HG03520 (cell line): ENCODE measurements around the gene MOV10L1.

Experiments
- ATAC-seq: cut with Tn5 transposase; IDR thresholded peaks from one replicate; pipeline ENCODE4 v1.9.1; 2021; ENCODE audit warnings: mild to moderate bottlenecking, moderate library complexity; ENCODE audit not compliant: unreplicated experiment

The MOV10L1 gene

GRCh38 chr22:50173311-50173982, 83.6 kb downstream of the MOV10L1 start:
- ATAC-seq: no peak

GRCh38 chr22:50173983-50174355, 84.2 kb downstream of the MOV10L1 start:
- no peak for ATAC-seq

- no peak for ATAC-seq
These were observed 84.8 kb downstream of the MOV10L1 start for GRCh38 chr22:50174382-50175190.

GRCh38 chr22:50175191-50175461, 85.3 kb downstream of the MOV10L1 start:
- ATAC-seq: no peak

GRCh38 chr22:50175921-50176849, 86.4 kb downstream of the MOV10L1 start:
- no peak for ATAC-seq

GRCh38 chr22:50176850-50177536, 87.2 kb downstream of the MOV10L1 start:
- ATAC-seq: no peak

- ATAC-seq: no peak
These were observed 88.0 kb downstream of the MOV10L1 start for GRCh38 chr22:50177537-50178470.

GRCh38 chr22:50178471-50178864, 88.7 kb downstream of the MOV10L1 start:
- no peak for ATAC-seq

GRCh38 chr22:50178871-50179869, 89.4 kb downstream of the MOV10L1 start:
- no peak for ATAC-seq

- ATAC-seq: no peak
These were observed 90.3 kb downstream of the MOV10L1 start for GRCh38 chr22:50179937-50180726.

- no peak for ATAC-seq
These were observed 91.1 kb downstream of the MOV10L1 start for GRCh38 chr22:50180727-50181521.

- ATAC-seq: no peak
These were observed 92.6 kb downstream of the MOV10L1 start for GRCh38 chr22:50182176-50183081.

- ATAC-seq: no peak
These were observed 93.5 kb downstream of the MOV10L1 start for GRCh38 chr22:50183141-50183971.

GRCh38 chr22:50184004-50184901, 94.4 kb downstream of the MOV10L1 start:
- ATAC-seq: no peak
